Activated T-cell treated with anti-CD3 and anti-CD28 coated beads for 4 hours (primary cell): Measurements from ENCODE around the gene NRP2.

Experiments
- DNase-seq: peaks from one replicate; pipeline ENCODE4 v3.0.0-alpha.2; 2020

Gene NRP2

DNA sequence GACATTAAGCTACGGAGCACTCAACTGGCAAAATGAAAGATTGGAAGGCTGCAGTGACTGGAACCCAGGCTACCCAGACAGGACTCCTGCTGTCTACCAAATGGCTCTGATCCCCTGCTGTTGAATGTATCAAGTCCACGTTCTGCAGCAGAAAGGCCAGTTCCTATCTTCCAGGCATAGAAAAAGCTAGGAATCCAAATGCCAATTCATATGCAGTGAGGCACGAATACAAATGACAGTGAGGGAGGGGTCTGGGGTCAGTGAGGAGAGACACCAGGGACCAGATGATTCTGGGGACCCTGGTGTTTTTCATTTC lies 5.3 kb downstream of the NRP2 start:
- no peak for DNase-seq

DNA sequence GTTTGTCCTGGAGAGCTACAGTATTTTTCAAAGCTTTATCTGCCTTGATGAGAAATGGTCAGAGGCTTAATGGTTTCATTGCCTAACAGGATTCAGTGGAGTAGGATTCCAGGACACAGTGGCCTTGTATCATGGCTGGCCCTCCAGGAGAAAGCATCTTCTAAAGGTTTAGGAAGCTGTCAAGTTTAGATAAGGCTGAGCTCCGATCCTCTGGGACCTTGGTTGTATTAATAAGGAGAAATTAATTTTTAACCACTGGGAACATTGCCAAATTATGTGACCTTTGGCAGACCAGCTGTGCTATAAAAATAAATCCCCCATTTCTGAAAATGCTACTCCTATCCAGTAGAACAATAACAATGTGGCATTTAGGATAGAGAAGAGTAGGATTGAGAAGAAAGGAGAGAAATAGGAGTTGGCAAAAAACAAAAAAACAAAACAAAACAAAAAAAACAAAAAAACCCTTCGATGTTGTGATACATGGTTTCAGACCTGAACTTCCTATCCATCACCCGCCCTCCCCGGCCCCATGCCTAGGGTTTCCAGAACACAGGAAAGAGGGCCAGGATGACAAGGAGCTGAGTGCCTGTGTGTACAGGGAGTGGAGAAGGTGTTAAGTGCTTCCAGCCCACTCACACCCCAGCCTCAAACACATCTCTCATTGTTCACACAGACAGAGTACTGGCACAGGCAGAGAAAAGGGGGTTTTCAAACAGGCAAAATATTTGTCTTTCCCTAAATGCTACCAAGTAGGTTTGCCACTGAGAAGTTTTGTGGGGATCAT lies 6.3 kb downstream of the NRP2 start:
- DNase-seq: no peak

DNA sequence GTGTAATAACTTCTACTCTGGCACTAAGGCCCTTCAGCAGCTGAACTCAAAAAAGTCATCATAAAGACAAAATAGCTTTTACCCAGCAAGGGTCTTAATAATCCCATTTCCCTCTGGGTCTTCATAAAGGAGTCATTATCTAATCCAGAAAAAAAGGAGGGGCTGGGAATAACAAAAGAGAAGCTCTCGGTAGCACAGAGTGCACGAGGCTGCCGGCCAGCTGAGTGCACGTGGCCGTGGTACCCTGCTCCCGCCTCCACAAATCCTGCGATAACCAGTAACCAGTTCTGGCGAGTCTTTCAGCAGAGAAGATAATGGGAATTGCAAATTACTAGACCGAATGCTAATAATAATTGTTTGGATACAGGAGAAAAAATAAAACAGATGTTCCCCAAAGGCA lies 7.5 kb downstream of the NRP2 start:
- DNase-seq: no peak

GRCh38 chr2:205692104-205692503 lies 9.8 kb downstream of the NRP2 start:
- DNase-seq: no peak

GRCh38 chr2:205694256-205694655 lies 12.0 kb downstream of the NRP2 start:
- DNase-seq: no peak

GRCh38 chr2:205695460-205695991 lies 13.2 kb downstream of the NRP2 start:
- DNase-seq: no peak

- DNase-seq: no peak
Measured at GRCh38 chr2:205696331-205696926, 14.1 kb downstream of the NRP2 start.

DNA sequence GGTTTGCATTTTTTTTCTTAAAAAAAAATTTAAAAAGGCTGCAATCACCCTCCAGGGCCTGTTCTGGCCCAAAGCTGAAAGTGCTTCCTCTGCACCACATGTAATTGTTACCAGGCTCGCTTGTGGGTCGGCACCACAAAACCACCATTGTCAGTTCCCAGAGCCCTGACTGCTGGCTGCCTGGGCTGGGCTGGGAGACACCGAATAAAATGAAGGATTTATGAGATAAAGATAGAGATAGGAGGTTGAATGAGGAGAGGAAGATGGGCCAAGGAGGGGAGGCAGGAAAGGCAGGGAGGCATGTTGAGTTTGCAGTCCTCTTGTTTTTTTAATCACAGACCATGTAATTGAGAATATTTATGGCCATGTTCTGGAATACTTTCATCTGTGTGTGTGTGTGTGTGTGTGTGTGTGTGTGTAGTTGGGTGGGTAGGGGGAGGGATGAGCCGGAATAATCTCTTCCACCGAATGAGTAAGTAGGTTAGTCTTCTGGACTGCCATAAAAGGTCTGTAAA lies 14.7 kb downstream of the NRP2 start:
- DNase-seq: no peak

DNA sequence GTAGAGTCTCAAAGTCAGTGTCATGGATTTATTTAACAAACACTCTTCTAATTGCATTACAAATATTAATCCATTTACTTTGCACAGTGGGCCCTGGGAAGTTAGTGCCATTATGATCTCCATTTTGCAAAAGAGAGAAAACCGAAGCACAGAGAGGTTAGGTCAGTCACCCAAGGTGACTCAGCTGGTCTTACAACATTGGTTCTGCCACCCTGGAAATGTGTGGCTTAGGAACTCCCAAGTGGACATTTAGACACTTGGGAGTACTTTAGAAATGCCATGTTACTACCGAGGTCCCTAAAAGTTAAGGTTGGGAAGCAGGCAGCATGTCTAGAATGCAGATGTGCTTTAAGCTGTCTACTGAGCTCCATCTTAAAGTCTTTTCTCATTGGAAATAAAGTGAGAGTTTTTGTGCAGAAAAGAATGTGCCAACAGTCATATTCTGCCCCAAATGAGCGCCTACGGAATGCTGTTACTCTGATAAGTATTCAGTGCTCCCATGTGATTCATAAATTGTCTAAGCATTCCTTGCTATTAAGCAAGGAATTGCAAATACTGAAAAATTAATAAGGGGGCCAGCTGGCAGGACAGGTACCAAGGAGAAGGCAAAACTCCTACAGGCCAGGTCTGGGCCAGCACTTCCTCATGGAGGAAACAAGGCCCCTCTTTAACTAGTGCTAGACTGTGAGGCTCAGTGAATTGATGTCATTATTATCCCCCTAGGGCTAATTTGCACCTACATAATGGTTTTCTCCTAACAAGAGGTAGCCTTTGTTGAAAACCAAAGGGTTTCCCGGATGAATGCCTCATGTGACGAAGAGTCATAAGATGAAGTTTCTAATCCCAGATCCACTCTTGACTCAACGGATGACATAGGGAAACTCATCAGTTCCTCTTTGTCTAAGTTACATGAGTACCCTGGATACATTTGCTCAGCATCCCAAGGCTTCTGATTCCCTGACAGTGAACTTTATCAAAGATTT lies 16.3 kb downstream of the NRP2 start:
- no peak for DNase-seq

DNA sequence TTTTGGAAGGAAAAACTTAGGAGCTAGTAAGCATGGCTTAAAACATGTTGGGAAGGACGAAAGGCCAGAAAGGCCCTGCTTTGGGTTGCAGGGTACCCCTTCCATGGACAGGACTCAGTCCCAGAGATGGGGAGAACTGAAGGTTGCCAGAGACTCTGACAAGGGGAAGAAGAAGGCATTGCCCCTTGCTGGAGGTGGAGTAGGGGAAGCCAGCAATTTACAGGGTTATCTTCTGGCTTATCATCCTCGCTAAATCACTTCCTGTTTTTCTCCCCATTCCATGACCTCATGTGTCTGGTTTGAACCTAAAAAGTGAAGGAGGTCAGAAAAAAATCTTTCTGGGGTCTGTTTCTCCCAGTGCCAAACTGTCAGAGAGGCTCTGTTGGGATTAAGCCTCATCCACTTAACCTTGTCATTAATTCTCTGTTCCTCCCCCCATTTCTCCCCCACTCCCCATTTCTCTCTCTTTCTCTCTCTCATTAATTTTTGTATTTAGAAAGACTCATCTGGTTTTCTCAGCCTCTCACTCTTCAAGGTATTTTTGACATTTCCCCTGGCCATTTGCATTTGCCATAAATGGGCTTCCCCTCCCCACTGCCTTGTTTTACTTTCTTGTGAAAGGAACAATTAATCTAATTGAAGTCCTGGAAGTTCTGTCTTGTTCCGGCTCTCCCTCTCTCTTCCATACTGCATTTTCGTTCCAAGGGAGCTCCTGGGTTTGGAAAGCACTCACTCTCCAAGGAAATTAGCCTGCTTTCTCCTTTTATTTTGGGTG lies 17.4 kb downstream of the NRP2 start:
- no peak for DNase-seq

DNA sequence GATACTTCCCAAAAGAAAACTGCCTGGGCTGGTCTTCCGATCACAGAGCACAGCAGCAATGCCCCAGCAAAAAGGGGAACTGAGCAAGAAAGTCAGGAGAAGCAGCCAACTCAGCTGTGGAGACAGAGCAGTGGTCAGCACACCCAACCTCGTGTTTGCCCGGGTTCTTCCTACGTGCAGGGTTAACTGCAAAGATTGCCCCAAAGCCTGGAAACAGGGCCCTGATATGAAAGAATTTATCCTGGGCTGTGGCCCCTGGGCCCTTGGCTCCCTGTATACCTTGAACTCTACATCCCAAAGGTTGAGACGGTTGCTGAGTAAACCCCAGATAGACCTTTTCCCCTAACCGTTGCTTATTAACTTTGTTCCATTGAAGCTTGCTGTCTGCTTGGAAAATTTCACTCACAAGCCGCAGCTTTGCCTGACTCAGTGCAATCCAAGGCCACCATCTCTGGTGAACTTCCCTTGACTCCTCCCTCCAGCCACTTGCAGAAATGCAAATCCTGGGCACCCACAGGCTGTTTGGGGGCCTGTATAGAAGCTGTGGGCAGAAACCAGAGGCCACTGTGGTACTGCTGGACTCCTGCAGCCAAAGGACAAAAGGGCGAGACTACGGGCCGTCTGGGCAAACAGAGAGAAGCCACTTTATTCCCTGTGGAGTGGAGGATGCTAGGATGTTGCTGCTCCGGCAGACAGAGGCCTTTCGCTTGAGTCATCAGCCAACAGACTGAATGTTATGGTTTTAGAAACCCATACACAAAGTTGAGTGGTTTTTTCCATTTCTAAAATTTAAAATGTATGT lies 18.2 kb downstream of the NRP2 start:
- no peak for DNase-seq

DNA sequence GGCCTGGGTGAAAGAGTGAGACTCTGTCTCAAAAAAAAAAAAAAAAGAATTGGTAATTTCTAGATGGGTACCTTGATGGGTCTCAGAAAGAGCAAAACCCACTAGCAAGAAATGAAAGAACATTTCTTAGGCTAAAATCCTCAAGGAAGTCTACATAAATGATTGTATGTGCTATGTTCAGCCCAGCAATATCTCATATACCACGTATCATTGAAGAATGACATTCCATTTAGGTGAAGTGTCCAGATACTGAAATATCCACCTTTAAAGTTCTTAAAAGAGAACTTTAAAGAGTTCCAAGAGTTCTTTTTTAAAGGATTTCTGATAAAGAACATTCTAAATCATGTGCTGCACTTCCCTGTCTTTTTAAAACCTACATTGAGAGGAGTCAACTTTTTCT lies 19.2 kb downstream of the NRP2 start:
- no peak for DNase-seq

- DNase-seq: no peak
Measured at GRCh38 chr2:205702576-205702975, 20.3 kb downstream of the NRP2 start.

DNA sequence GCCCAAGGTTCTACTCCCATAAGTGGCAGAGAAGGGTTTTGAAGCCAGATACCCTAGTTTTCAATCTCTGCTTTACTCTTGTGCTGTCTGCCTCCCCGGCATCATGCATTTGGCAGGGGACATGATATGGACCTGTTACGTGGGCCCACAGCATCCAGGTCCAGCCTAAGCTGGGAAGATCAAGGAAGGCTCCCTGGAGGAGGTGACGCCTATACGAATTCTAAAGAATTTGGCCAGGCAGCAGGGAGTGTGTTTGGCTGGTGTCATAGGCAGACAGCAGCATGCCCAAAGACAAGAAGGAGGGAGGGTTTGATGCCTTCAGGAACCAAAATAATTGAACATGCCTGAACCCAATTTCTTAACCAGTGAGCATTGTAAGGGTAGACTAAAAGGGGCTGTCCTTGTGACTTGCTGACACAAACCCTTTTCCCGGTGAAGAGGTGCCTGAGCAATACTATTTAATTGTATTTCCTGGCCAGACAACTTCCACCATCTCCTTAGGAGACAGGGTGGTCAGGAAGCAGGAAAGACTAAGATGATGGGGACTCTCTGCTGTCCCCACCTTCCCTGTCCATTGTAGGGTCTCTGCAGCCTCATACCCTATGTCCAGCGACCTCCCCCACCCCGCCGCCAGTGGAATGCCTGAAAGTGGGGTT lies 21.3 kb downstream of the NRP2 start:
- DNase-seq: no peak

GRCh38 chr2:205704127-205704741 lies 21.9 kb downstream of the NRP2 start:
- DNase-seq: no peak

DNA sequence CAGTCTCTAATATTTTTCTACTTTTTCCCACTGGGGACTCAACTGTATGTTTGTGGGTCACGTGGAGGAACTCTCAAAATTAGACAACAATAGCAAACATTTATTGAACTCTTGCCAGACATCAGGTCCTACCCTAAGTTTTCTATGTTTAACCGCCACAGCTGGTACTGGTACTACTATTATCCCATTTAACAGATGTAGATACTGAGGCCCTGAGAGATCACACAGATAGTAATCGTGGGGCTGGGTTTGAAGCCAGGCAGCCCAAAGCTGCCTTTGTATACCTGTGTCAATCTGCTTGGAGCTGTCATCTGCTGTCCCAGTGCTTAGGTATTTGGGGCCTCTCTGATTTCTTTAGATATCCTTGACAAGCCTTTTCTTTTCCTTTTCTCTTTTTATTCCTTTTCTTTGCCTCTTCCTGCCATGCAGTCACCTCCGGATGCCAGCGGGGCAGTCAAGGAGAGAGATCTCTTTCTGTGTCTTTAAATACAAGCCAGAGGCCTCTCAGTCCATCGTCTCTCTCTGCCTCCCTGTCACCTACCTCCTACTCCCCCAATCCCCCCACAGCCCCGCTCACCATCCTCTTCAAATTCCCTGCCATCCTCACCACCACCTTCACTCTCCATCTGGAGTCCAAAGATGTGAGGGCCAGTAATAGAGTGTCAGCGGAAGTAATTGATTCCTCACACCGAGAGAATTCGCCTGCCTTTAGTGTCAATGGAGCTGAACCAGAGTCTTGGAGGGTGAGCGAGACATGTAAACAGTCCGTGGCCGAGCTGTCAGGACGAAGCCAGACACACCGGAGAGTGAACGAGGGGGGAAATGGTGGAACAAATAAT lies 23.4 kb downstream of the NRP2 start:
- DNase-seq: no peak

DNA sequence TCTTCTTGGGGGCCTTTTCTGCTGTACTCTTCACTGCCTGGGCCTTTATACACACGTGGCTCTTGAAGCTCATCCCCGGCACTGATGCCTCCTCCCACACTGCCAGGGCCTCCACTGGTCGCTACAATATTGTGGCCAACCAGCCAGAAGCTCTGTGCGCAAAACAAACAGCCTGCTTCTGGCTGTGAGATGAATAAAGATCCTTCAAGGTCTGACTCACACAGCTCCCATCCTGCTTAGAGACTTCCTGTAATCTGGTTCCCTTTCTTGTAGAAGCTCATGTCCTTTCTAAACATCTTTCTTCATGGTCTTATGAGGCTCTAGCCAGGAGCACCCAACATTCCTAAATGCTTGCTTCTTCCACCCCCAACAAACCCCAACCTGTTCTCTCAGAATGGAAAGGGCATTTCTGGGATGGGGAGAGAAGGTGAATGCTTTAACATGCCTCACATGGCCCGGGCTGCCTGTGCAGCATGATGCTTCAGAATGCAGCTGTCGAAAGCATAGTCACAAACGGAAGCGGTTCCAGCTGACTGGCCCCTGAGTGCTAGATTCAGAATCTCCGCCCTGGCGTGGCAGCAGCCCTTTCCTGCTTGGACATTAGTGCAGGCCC lies 24.6 kb downstream of the NRP2 start:
- no peak for DNase-seq

- DNase-seq: no peak
Measured at GRCh38 chr2:205708231-205708631, 25.9 kb downstream of the NRP2 start.

- no peak for DNase-seq
Measured at GRCh38 chr2:205709319-205709718, 27.0 kb downstream of the NRP2 start.
